ENCODE data around the gene RPS18.
"Not testable (repeated sequence)": the region's sequence is repeated elsewhere in the genome, so short reads cannot be mapped to it uniquely, and the experiment has no call there.

Gene RPS18

DNA sequence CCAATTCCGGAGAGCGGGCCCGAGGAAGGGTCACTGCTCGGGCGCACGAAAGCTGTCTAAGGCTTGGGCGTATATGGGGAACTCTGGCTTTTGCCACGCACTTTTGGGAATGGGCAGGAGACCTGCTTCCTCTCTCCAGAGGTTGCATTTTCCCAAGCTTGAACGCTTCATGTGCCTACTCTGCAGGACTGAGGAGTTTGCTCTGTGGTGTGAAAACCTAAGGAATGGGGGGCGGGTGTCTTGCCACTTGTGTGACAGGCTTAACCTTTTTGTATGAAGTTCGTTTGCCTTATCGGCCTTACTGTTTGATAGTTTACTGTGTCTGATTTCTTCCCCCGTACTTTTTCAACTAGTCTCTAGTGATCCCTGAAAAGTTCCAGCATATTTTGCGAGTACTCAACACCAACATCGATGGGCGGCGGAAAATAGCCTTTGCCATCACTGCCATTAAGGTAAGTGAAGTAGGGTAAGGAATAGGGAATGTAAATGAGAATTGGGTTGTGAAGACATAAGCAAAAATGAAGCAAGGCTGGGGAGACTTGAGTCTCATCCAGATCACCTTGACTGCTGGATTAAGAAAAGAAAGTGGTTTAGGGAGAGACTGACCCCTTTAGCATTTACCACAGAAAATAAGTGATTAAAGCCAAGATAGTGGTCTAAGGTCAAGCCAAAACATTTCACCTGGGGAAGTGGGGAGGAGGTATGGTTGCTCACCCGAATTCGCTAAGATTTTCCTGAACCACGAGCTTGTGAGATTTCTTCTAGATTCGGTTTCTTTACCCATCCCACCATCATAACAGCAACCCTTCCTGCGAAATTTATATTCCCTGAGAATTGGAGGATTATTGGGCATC, 627 bp downstream of the RPS18 start:
- DNase-seq (ENCODE audit: low read depth in 1 of 2, low spot score in 1 of 2): no peak

GRCh38 chr6:33273129-33273923, 1.5 kb downstream of the RPS18 start:
- no peak for DNase-seq (ENCODE audit: low read depth in 1 of 2, low spot score in 1 of 2)

GRCh38 chr6:33273924-33274902, 2.3 kb downstream of the RPS18 start:
- DNase-seq (ENCODE audit: low read depth in 1 of 2, low spot score in 1 of 2): no peak

- not testable (repeated sequence) for DNase-seq (ENCODE audit: low read depth in 1 of 2, low spot score in 1 of 2)
Measured at GRCh38 chr6:33275795-33276580, 4.1 kb downstream of the RPS18 start.

- no peak for DNase-seq (ENCODE audit: low read depth in 1 of 2, low spot score in 1 of 2)
Measured at GRCh38 chr6:33276581-33276863, 4.6 kb downstream of the RPS18 start.

GRCh38 chr6:33276864-33277662, 5.2 kb downstream of the RPS18 start, which contains the start of gene B3GALT4:
Gene B3GALT4, plus strand, starts transcription at chr6:33277123. Its CDS starts 297 bp downstream, at chr6:33277420.
- DNase-seq (ENCODE audit: low read depth in 1 of 2, low spot score in 1 of 2): peak; percentile 43 to 68

DNA sequence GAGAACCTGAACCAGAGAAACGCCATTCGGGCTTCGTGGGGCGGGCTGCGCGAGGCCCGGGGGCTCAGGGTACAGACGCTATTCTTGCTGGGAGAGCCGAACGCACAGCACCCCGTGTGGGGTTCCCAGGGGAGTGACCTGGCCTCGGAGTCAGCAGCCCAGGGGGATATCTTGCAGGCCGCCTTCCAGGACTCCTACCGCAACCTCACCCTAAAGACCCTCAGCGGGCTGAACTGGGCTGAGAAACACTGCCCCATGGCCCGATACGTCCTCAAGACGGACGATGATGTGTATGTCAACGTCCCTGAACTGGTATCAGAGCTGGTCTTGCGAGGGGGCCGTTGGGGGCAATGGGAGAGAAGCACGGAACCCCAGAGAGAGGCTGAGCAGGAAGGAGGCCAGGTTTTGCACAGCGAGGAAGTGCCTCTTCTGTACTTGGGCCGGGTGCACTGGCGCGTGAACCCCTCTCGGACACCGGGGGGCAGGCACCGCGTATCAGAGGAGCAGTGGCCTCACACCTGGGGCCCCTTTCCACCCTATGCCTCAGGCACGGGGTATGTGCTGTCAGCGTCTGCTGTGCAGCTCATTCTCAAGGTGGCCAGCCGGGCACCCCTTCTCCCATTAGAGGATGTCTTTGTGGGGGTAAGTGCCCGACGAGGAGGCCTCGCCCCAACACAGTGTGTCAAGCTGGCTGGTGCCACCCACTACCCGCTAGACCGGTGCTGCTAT, 6.0 kb downstream of the RPS18 start:
- no peak for DNase-seq (ENCODE audit: low read depth in 1 of 2, low spot score in 1 of 2)

DNA sequence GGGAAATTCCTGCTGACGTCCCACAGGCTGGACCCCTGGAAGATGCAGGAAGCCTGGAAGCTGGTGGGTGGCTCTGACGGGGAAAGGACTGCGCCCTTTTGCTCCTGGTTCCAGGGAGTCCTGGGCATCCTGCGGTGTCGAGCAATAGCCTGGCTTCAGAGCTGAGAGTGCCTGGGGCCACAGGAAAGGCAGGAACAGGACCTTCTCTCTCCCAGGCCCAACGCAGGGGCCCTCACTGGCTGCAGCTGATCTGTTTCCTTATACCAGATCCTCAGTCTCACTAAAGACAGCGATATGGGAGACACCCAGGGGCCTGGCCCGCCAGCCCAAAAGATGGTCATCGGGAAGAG, 6.5 kb downstream of the RPS18 start:
- DNase-seq (ENCODE audit: low read depth in 1 of 2, low spot score in 1 of 2): no peak

DNA sequence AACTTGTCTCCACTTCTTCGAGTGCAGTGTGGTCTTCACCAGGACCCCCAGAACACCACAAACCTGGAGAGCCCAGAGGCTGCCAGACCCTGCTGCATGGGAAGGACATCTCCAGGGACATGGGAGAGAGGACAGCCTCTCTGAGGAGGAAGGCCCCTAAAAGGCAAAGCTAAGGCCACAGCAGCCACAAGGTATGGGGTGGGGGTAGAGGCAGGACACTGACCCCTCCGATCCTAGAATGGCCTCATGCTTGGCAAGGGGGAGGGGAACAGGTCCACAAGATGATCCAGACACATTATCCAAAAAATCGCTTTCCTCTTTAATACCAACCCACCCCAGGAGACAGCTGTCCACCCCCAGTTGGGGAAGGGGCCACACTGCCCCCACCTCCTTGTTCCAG, 6.9 kb downstream of the RPS18 start:
- DNase-seq (ENCODE audit: low read depth in 1 of 2, low spot score in 1 of 2): no peak

DNA sequence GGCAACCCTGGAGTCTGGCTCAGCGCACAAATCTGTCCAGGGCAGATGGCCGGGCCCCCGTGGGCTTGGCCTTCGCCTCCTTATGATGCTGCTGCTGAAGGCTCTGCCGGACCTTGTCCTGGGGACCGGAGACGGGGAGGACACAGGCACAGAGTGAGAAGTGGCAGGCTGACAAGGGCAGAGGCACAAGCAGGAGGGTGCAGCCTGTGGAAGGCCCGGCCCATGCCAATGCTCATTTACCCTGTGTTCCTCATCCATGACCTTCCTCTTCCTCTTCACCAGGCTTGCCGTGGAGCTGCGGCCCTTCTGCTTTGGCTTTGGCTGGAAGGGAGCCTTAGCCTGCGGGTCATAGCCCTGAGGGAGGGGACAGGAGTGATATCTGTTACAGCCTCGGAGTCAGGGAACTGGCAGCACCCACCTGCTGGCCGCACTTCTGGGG, 7.4 kb downstream of the RPS18 start:
- DNase-seq (ENCODE audit: low read depth in 1 of 2, low spot score in 1 of 2): no peak

DNA sequence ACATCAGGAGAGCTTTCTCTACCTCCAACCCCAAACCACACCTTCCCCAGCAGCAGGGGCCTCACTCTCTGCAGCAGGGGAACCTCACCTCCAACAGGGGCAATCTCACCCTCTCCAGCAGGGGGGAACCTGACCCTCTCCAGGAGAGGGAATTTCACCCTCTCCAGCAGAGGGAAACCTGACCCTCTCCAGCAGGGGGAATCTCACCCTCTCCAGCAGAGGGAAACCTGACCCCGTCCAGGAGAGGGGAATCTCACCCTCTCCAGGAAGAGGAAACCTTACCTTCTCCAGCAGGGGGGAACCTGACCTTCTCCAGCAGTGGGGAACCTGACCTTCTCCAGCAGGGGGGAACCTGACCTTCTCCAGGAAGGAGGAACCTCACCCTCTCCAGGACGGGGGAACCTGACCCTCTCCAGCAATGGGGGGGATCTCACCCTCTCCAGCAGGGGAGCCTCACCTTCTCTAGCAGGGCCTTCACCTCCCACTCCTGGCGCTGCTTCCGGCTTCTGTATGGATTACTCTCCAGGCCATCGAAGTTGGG, 8.2 kb downstream of the RPS18 start:
- no peak for DNase-seq (ENCODE audit: low read depth in 1 of 2, low spot score in 1 of 2)

GRCh38 chr6:33280539-33280938, 8.7 kb downstream of the RPS18 start:
- DNase-seq (ENCODE audit: low read depth in 1 of 2, low spot score in 1 of 2): no peak

- DNase-seq (ENCODE audit: low read depth in 1 of 2, low spot score in 1 of 2): not testable (repeated sequence)
Measured at GRCh38 chr6:33285214-33285613, 13.3 kb downstream of the RPS18 start.

DNA sequence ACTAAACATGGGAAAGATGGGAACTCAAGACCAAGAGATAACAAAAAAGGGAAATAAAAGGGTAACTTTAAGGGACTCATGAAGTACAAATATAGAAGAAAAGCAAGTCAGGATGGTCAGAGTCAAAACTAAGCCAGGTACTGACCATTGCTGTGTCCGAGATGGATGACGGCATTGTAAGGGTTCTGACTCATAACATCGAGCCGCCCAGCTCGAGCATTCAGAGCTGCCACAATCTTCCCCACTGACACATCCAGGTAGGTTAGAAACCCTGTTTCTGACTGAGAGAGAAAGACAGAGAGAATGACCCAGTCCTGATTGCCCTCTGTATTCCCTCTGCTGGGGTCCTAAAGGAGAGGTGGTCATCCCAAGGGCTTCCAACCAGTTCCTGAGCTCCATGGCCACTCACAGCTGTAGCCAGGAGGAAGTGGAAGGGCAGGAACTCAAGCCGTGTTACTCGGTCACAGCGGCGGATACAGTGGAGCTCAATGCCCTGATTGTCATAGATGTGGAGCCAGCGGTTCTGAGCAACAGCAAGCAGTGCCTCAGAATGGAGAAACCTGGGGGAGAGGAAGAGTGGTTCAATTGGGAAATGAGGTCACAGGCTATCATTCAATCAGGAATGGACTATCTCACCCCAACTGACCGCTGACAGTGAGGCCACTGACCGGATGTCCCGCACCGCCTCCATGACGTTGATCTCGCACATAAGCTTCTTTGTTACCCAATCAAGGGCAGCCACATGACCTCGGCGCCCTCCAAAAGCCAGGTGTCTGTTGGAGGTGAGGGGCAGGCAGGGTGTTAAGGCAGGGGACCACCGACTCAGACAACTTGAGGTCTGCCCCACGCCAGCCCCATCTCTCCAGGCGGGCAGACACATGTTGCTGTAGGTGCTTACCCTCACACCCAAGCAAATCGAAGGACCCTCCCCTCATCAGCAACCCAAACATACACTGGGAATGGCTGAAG, 15.4 kb downstream of the RPS18 start:
- no peak for DNase-seq (ENCODE audit: low read depth in 1 of 2, low spot score in 1 of 2)

DNA sequence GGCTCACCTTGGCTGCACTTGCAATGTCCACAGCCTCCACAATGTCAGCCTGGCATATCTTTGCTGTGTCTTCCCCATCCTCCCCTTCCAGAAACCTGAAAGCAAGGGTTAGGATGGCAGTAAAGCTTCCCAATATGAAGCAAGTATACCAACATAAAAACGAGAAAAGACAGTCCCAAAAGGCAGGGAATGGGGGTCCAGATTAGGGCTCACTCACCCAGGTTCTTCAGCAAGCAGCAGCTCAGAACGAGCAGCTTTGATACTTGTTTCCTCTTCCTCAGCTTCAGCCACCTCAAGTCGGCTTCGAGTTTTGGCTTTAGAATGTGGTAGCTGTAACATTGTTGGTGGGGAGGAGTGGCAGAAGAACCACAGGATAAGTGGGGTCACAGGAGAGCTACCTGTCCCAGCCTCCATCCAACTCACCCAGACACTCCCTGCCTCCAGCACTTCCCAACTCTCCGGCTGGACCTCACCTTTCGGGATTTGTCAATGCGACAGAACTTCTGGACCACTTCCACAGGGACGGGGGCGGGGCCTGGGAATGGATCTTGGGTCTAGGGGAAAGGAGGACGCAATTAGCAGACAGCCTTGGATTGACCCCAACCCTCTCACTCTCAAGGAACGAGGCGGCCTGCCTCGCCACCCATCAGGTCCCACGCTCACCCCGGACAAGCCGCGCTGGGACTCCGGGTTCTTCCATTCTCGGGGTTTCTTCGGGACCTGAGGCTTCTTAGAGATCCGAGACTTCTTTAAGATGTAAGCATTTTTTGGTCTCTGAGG, 16.5 kb downstream of the RPS18 start:
- DNase-seq (ENCODE audit: low read depth in 1 of 2, low spot score in 1 of 2): no peak

DNA sequence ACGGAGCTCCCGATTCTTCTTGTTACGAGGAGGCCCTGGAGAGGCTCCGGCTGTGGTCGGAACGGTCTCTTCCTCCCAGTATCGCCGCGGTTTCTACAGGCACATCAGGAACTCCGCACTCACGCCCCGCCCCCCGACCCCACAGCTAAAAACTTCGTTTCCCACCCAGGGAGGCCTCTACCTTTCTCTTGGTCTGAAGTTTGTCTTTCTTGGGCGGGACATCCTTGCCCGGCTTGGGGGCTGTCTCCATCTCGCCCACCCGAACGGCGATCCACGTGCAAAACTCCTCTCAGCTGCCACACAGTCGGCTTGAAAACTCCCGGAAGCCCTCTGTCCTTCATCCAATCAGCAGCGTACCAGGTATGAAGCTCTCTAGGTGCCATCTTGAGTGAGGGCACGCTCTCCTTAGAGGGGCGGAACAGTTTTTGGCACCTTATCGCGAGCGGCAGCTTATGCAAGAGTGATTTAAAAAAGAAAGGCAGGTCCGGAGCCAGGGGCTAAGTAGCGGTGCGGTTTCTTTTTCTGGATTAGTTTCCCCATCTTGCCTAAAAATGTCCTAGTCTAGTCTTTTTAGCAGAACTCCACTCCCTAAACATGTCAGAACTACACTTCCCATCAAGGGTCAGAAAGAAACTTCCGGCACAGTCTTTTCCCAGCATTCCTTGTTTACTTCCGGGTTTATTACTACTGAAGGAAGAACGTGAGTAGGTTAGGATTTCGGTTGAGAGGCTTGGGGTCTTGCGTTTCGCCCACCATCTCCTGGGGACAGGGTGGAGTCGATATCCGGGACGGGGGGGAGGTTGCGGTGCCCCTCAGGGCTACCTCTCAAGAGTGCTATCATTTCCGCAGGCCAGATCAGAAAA, 17.3 kb downstream of the RPS18 start, which contains the start of the genes PFDN6 and WDR46:
Gene PFDN6 (plus strand): TSS at position 681 of the 863 bp plus-strand sequence. CDS start 256 bp downstream, outside the sequence.
Gene WDR46 (minus strand): TSS at position 319 of the 863 bp plus-strand sequence. CDS start 69 bp downstream, at position 250.
- DNase-seq (ENCODE audit: low read depth in 1 of 2, low spot score in 1 of 2): peak; percentile 47 to 62

Data from stimulated activated CD4-positive, alpha-beta T cell treated with anti-CD3 and anti-CD28 coated beads, Interleukin-15, amount 100 ng/mL, for 1 hour (primary cell).